NT2/D1 (cell line): ENCODE measurements around the gene GSTM1.

ENCODE experiments used
- SUZ12 ChIP-seq: IDR thresholded peaks from 2 replicates; pipeline ENCODE4 v1.6.1; 2011; ENCODE audit not compliant: insufficient read length, insufficient read depth; ENCODE audit errors: extremely low read depth
- YY1 ChIP-seq: IDR thresholded peaks from 2 replicates; pipeline ENCODE4 v1.6.1; 2011; ENCODE audit not compliant: insufficient read length, insufficient read depth

DNA sequence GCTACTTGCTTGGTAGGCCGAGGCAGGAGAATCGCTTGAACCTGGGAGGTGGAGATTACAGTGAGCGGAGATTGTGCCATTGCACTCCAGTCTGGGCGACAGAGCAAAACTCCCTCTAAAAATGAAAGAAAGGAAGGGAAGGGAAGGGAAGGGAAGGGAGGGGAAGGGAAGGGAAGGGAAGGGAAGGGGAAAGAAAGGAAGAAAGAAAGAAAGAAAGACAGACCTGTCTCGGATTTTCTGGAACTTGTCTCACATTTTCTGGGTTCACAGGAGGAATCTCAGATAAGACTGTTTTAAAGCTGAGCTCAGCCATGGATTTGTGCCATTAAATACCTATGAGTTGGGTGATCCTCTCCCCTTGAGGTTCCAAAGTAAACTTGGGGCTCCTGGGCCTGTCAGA lies 37.3 kb downstream of the GSTM1 start:
- TF ChIP-seq SUZ12 = no peak
- no peak for TF ChIP-seq YY1
